HG02610 (cell line): Measurements from ENCODE around the gene GPR132.

Experiments used
- ATAC-seq: cut with Tn5 transposase; IDR thresholded peaks from one replicate; pipeline ENCODE4 v1.9.1; 2021; ENCODE audit warnings: mild to moderate bottlenecking, moderate library complexity; ENCODE audit not compliant: unreplicated experiment

The GPR132 gene

DNA sequence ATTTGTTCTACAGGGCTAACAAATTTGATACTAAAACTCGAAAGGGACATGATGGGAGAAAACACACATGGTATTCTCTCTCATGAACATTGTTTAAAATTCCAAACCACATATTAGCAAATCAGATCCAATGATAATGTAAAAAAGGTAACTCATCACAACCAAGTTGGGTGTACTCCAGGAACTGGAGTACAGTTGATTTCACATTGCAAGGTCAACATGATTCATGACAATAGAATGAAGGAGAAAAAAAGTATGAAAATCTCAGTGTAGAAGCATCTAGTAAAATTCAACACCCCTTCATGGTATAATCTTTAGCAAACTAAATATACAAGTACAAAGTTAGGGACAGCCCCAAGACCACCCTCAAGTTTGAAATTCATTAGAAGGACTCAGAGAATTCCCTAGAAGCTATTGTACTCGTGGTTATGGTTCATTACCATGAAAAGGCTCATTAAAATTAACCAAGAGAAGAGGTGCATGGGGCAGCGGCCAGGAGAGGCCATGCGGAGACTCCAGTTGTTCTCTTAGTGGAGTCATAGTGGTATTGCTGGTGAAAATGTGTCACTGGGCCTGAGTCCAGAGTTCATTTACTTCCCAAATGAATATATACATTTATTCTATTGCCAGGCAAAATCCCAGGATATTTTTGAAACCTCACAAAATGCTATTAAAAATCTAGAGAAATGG, 41.3 kb downstream of the GPR132 start:
- no peak for ATAC-seq

- no peak for ATAC-seq
Measured at GRCh38 chr14:105023144-105023543, 42.1 kb downstream of the GPR132 start.

GRCh38 chr14:105022276-105022670, 43.0 kb downstream of the GPR132 start:
- no peak for ATAC-seq

DNA sequence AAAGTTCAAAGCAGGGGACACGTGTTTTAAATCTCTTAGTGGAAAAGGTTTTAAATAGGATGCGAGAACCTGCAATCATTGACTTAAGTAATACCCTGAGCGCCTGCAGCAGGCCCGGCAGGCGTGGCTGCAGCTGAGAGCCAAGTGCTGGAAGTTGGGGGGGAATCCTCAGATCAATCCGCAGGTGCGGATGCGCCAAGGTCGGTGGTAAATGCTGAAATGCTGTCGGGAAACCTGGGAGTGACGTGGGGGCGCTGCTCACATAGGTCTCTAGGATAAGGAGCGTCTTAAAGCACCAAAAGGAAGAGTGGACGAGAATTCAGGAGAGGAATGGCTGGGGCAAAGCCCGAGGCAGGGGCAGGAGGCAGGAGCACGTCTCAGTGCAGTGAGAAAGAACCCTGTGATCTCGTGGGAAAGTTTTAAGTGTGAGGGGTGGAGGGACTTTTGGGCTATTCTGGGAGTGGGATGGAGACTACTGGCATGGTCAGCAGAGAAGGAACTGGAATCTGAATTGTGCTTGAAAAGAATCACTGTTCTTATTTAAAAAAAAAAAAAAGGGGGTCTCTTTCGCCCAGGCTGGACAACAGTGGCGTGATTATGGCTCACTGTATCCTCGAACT, 43.5 kb downstream of the GPR132 start:
- ATAC-seq: no peak

DNA sequence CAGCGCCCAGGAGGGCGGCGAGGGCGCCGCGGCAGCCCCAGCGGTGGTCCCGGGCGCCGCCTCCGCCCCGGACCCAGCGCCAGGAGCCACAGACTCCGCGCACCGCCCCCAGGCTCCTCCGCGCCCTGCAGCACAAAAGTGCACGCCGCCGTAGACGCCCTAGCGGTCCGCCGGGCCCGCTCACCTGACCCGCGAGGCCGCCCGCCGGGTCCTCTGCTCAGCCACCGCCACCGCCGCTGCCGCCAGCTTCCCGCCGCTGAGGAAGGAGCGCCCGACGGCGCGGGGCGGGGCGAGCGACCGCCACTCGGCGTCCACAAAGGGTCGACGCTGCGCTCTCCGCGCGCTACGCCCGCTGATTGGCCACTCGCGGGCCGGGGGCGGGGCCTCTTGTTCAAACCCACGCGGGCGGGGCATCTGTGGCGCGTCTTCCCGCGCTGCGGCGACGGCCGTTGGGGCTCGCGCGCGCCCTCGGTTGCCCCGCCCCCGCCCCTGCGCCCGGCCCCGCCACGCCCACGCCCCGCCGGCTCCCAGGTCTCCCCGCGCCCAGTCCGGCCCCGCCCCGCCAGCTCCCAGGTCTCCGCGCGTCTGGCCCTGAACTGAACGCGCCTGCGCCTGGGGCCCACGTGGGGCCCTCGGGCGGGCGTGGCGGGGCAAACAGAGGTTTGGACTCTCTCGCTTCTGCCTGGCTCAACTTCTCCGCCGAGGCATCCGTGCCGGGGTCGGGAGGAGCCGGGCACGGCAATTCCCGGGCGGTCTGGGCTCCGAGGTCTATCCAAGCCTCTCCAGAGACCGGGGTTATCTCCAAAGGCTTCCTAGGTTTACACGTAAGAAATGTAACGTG, 44.2 kb downstream of the GPR132 start, which contains the start of gene CDCA4:
CDCA4 (minus strand) TSS at position 269 of the 841 bp plus-strand sequence. CDS start 9,154 bp downstream, outside the sequence.
- peak; percentile 73 for ATAC-seq

- ATAC-seq: peak; percentile 31
Measured at GRCh38 chr14:105019861-105020814, 45.1 kb downstream of the GPR132 start.

DNA sequence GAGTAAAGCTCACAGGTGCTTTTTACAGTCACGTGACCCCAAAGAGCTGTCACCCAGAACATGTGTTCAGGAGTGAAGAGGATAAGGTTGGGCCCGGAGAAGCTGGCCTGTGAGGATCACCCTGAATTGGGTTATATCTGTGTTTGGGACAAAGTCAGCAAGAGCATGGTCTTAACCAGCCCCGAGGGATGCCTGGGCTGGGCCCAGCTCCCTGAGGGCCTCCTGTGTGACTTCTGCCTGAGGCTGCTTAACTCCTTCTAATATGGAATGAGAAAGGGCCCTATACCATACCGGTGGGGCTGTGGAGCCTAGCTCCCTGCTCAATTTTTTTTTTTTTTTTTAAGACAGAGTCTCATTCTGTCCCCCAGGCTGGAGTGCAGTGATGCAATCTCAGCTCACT, 46.8 kb downstream of the GPR132 start:
- ATAC-seq: no peak

- no peak for ATAC-seq
Measured at GRCh38 chr14:105015905-105016304, 49.3 kb downstream of the GPR132 start.

DNA sequence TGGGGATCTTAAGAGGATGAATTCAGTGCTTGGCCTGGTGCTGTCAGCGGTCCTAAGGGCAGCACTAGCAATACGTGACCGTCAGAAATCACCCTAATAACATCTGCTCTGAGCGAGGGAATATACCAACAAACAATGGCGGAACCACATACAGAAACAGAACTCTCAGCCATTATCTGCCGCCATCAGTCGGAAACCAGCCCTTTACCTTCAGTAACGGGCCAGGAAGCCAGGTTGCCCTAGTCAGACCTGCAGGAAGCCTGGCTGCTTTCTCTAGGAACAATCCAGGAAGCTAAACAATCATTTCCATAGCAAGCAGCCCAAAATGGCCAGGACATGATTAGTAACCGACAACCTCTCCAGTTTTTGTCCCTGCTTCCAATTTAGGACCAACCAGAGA, 50.0 kb downstream of the GPR132 start:
- no peak for ATAC-seq

DNA sequence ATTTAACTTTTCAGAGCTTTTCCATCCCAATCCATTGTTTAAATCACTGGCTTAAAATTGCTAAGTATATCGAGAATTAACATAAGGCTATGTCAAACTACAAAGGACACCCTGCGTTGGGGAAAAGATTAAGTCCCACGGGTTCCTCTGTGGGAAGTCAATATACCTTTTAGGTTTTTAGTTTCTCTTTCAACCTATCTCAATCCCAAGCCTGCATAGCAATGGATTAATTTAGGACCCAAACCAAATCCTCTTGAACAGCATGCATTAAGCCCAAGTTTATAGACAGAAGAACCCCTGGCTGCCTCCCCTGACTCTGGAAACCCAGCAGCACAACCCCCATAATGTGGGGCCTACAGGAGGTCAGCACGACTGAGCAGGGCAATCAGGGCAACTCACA, 50.6 kb downstream of the GPR132 start:
- no peak for ATAC-seq

GRCh38 chr14:105014032-105014431, 51.2 kb downstream of the GPR132 start:
- ATAC-seq: no peak

GRCh38 chr14:105013150-105013785, 52.0 kb downstream of the GPR132 start:
- ATAC-seq: no peak

- ATAC-seq: no peak
Measured at GRCh38 chr14:105012171-105012985, 52.9 kb downstream of the GPR132 start.

DNA sequence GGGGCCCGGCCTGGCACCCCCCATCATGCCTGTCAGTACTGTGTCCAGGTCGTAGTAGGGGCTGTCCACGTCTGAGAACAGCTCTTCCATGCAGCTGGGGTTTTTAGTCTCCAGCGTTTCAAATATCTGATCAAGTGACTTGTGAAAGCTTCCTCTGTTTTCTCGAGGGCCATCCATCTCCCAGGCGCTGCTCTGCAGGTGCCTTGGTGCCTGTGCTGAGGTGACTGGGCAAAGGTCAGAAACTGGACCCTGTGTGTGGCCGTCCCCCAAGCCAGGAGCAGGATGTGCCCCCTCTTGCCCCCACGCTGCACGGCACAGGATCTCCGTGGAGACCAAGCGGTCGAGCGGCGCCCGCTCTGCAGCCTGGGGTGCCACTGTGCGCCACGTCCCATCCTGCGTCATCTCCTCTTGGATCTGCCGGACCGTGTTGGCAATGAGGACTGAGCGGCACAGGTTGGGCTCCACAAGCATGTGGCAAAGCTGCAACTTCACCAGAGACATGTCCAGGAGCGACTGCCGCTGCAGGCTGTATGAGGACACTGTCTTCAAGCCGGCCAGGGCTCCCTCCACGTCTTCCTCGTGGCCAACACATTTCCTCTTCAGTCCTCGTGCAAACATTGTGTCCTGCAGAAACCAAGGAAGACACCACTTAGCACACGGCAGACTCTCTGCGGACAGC, 53.8 kb downstream of the GPR132 start:
- no peak for ATAC-seq

GRCh38 chr14:105010891-105011291, 54.3 kb downstream of the GPR132 start:
- no peak for ATAC-seq

DNA sequence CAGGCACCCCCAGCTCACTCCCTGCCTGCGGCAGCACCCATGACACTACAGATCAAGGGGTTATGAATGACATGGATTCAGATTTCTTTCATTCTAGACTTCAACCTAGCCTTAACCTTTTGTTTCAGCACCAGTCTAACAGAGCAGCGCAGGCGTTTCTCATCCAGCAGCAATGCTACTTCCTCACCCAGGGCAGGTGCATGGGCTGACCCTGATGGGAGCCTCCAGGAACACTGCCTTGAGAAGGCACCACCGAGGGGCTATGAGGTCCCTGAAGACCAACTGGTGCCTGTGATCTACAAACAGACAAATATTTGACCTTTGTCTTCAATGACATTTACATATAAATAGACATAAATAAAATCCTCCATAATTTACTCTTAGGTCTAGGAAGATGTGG, 55.1 kb downstream of the GPR132 start:
- ATAC-seq: no peak

DNA sequence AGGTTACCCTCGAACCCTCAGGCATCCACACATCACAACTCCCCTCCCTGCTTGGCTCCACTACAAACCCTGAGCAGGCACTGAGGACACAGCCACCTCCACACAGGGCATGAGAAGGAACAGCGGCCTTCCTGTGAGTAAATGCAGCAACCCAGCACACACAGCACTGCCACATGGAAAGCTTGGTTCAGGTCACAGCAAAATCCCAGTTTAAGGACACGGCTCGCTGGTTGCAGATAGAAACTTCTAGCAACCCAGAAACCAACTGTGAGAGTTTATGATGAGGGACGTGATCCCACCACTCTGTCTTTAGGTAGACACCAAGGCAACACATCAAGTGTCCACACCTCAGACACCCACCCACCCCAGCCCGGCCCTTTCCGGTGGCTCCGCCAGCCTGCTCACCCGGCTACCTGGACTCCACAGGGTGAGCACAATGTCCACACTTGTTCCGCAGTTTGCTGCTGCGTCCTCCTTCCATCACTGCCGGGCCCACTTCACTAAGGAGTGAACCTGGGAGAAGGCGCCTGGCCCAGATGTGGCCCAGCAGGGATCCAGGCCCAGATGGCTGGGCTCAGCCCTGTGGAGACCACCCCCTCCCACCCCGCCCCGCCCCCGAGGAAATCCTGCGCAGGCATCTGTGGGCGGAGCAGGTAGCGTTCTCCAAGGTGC, 57.5 kb downstream of the GPR132 start:
- no peak for ATAC-seq
